Upper lobe of left lung (tissue), 6 donors: ENCODE data around the gene HLA-DRA. TPM values are rescaled to one million over a fixed set of nuclear protein-coding genes. Genes with fewer than 3 reads are reported as not detected.
"Not testable (repeated sequence)": the region's sequence is repeated elsewhere in the genome, so short reads cannot be mapped to it uniquely, and the experiment has no call there.

ENCODE experiments used
- ATAC-seq, 2 donors: fragments of 200-7000 bp; cut with Tn5 transposase; one replicate each; pipeline ENCODE4 v1.9.1; 2022; ENCODE audit warnings: mild to moderate bottlenecking in 2 of 2, moderate library complexity in 2 of 2; ENCODE audit not compliant: low FRiP score in 2 of 2
- DNase-seq, 2 donors: peaks; one replicate each; pipeline ENCODE4 v3.0.0-alpha.2; 2019 to 2020
- H3K27ac ChIP-seq, 4 donors: fragments of 200-600 bp; sonication (generic); one replicate each; pipeline ENCODE4 v1.5.1; 2016 to 2019
- H3K27me3 ChIP-seq, 4 donors: fragments of 200-600 bp; sonication (generic); one replicate each; pipeline ENCODE4 v1.5.1; 2017 to 2019
- H3K36me3 ChIP-seq, 4 donors: fragments of 200-600 bp; sonication (generic); one replicate each; pipeline ENCODE4 v1.5.1; 2016 to 2019
- H3K4me1 ChIP-seq, 4 donors: fragments of 200-600 bp; sonication (generic); one replicate each; pipeline ENCODE4 v1.5.1; 2018 to 2019
- H3K4me3 ChIP-seq, 4 donors: fragments of 200-600 bp; sonication (generic); one replicate each; pipeline ENCODE4 v1.5.1; 2017 to 2019; ENCODE audit warnings: mild to moderate bottlenecking in 2 of 4, moderate library complexity in 1 of 4
- H3K9me3 ChIP-seq, 4 donors: fragments of 200-600 bp; sonication (generic); one replicate each; pipeline ENCODE4 v1.5.1; 2018 to 2019
- EP300 ChIP-seq, 4 donors: sonication (generic); formaldehyde crosslinking; IDR thresholded peaks; one replicate each; pipeline ENCODE4 v1.5.1; 2017; ENCODE audit warnings: antibody characterized with exemption in 4 of 4, control low read depth in 2 of 4
- POLR2A ChIP-seq, 4 donors: fragments of 450-650 bp; IDR thresholded peaks; one replicate each; pipeline ENCODE4 v1.5.1; 2016 to 2017; ENCODE audit warnings: antibody characterized with exemption in 4 of 4, mild to moderate bottlenecking in 2 of 4
- POLR2AphosphoS5 ChIP-seq, 2 donors: sonication (generic); formaldehyde crosslinking; IDR thresholded peaks; one replicate each; pipeline ENCODE4 v1.5.1; 2017; ENCODE audit warnings: antibody characterized with exemption in 2 of 2
- WGBS, 2 donors: methylation state at CpG; one replicate each; pipeline ENCODE4 v1.1.5; 2017 to 2018; 5-methylcytosine and 5-hydroxymethylcytosine counted together
- total RNA-seq, 6 donors: library from RNA; depleted of rRNA in 4 of 6; stranded (reverse); fragments of >200 nt in 4 of 6; gene quantifications; one replicate each; pipeline versions ENCODE4 v1.1.0 to v1.2.1, GENCODE V29; 2016 to 2021
- TF ChIP-seq, protein P1 (sequence below), 6 experiments: fragments of 450-650 bp in 4 of 6; fragments of 200-600 bp in 2 of 6; sonication (generic) in 2 of 6; IDR thresholded peaks; one replicate each; pipeline ENCODE4 v1.5.1; 2016 to 2019; ENCODE audit warnings: antibody characterized with exemption in 6 of 6
- donor health status: DM: no; HTN: no; CAD: no; lungs with moderate emphysema.
- donor health status: DM: no; HTN: yes; CAD: no; lungs with severe emphysema.

Gene HLA-DRA
- total RNA-seq, 6 donors from 2014 or later = 202 to 2,231 (median 1,304) TPM

DNA sequence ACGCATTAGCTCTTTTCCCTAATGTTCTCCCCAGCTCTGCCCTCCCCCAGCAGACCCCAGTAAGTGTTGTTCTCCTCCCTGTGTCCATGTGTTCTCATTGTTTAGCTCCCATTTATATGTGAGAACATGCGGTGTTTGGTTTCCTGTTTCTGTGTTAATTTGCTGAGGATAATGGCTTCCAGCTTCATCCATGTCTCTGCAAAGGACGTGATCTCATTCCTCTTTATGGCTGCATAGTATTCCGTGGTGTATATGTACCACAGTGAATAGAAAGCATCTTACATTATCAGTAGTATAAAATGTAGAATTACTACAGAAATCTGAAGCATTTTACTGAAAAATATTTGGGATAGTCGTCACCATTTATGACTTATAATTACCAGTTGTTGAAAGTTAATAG, 21.8 kb downstream of the HLA-DRA start:
- no peak for ATAC-seq
- Histone ChIP-seq H3K36me3 (no peaks in the 10 kb centered on the region), H3K27ac (no peak overlapping the region), H3K9me3 (no peaks in the 10 kb centered on the region), H3K4me3 (no peak overlapping the region), H3K4me1 (no peaks in the 10 kb centered on the region), H3K27me3 (no peaks in the 10 kb centered on the region)
- no peak for TF ChIP-seq EP300 (IDR thresholded peaks at IDR 0.05)
- TF ChIP-seq, protein P1, sequence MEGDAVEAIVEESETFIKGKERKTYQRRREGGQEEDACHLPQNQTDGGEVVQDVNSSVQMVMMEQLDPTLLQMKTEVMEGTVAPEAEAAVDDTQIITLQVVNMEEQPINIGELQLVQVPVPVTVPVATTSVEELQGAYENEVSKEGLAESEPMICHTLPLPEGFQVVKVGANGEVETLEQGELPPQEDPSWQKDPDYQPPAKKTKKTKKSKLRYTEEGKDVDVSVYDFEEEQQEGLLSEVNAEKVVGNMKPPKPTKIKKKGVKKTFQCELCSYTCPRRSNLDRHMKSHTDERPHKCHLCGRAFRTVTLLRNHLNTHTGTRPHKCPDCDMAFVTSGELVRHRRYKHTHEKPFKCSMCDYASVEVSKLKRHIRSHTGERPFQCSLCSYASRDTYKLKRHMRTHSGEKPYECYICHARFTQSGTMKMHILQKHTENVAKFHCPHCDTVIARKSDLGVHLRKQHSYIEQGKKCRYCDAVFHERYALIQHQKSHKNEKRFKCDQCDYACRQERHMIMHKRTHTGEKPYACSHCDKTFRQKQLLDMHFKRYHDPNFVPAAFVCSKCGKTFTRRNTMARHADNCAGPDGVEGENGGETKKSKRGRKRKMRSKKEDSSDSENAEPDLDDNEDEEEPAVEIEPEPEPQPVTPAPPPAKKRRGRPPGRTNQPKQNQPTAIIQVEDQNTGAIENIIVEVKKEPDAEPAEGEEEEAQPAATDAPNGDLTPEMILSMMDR (IDR thresholded peaks at IDR 0.05) = no peak
- no peak for TF ChIP-seq POLR2AphosphoS5 (IDR thresholded peaks at IDR 0.05)
- no peak for TF ChIP-seq POLR2A (IDR thresholded peaks at IDR 0.05)
- no peak for DNase-seq
- 81 to 88% methylated on average over 5 of the region's 5 CpGs for WGBS, 2 donors

DNA sequence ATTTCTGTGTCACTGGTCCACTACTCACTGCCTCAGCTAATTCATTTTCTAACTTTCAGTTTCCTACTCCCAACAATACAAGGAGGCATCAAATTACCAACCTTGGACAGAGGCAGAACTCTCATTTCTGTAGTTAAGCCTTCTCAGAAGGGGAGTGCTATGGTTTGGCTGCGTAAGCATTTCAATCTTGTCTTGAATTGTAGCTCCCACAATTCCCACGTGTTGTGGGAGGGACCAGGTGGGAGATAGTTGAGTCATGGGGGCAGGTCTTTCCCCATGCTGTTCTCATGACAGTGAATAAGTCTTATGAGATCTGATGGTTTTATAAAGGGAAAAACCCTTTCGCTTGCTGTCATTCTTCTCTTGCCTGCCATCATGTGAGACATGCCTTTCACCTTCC, 22.9 kb downstream of the HLA-DRA start:
- WGBS, 2 donors = 41 to 55% methylated on average over 3 of the region's 3 CpGs
- no peaks in the 10 kb centered on the region for H3K4me1 ChIP-seq
- TF ChIP-seq POLR2A (IDR thresholded peaks at IDR 0.05) (no peak), POLR2AphosphoS5 (IDR thresholded peaks at IDR 0.05) (no peak), EP300 (IDR thresholded peaks at IDR 0.05) (no peak)
- TF ChIP-seq, protein P1 (IDR thresholded peaks at IDR 0.05) = no peak
- no peaks in the 10 kb centered on the region for H3K36me3 ChIP-seq
- H3K4me3 ChIP-seq = no peak overlapping the region
- no peaks in the 10 kb centered on the region for H3K27me3 ChIP-seq
- H3K27ac ChIP-seq = no peak overlapping the region
- no peak for ATAC-seq
- DNase-seq = no peak
- no peaks in the 10 kb centered on the region for H3K9me3 ChIP-seq

DNA sequence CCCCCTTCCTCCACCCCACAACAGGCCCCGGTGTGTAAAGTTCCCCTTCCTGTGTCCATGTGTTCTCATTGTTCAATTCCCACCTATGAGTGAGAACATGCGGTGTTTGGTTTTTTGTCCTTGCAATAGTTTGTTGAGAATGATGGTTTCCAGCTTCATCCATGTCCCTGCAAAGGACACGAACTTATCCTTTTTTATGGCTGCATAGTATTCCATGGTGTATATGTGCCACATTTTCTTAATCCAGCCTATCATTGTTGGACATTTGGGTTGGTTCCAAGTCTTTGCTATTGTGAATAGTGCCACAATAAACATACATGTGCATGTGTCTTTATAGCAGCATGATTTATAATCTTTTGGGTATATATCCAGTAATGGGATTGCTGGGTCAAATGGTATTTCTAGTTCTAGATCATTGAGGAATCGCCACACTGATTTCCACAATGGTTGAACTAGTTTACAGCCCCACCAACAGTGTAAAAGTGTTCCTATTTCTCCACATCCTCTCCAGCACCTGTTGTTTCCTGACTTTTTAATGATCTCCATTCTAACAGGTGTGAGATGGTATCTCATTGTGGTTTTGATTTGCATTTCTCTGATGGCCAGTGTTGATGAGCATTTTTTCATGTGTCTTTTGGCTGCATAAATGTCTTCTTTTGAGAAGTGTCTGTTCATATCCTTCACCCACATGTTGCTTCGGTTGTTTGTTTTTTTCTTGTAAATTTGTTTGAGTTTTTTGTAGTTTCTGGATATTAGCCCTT, 28.2 kb downstream of the HLA-DRA start:
- not testable (repeated sequence) for DNase-seq, ATAC-seq, H3K27ac ChIP-seq, H3K4me3 ChIP-seq, H3K27me3 ChIP-seq, H3K4me1 ChIP-seq, H3K36me3 ChIP-seq, H3K9me3 ChIP-seq
- WGBS, 2 donors = 68 to 80% methylated on average over 1 to 4 of the region's 5 CpGs

DNA sequence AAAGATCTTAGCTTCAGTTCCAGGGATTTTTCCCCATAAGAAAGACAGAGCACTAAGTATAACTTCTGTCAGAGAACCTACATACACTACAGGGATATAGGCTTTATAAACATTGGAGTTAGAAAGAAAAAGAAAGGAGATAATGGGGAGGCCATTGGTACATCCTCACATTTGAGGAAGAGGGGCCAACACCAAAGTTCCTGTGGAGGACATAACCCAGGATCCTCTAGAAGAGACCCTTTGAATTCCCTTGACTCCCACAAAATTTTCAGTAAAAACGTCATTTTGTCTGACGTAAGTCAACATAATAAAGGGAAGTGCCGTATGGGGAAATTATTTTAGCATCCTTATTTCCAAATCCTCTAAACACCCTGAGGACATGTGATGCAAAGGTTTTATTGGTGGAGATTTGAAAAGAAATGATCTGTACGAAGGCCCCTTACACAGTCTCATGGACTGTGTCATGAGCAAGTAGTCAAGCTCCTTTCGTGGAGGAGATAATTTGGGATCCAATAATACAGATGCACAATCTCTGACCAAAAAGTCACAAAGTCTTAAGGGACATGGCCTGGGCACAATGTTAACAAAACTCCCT, 33.2 kb downstream of the HLA-DRA start:
- no peaks in the 10 kb centered on the region for H3K36me3 ChIP-seq
- TF ChIP-seq POLR2A (IDR thresholded peaks at IDR 0.05) (no peak), POLR2AphosphoS5 (IDR thresholded peaks at IDR 0.05) (no peak), EP300 (IDR thresholded peaks at IDR 0.05) (no peak)
- TF ChIP-seq, protein P1 (IDR thresholded peaks at IDR 0.05) = no peak
- H3K4me1 ChIP-seq = peaks cover 0 to 4% (median 0%) of the 10 kb centered on the region in 4 donors
- H3K4me3 ChIP-seq = no peak overlapping the region
- ATAC-seq (peak; percentile 34 to 78), DNase-seq (no peak)
- 53 to 64% methylated on average over 5 of the region's 5 CpGs for WGBS, 2 donors
- H3K9me3 ChIP-seq = no peaks in the 10 kb centered on the region
- peak overlapping the region in 3 of 4 donors; percentile 65 to 83 (median 69) for H3K27ac ChIP-seq
- no peaks in the 10 kb centered on the region for H3K27me3 ChIP-seq

DNA sequence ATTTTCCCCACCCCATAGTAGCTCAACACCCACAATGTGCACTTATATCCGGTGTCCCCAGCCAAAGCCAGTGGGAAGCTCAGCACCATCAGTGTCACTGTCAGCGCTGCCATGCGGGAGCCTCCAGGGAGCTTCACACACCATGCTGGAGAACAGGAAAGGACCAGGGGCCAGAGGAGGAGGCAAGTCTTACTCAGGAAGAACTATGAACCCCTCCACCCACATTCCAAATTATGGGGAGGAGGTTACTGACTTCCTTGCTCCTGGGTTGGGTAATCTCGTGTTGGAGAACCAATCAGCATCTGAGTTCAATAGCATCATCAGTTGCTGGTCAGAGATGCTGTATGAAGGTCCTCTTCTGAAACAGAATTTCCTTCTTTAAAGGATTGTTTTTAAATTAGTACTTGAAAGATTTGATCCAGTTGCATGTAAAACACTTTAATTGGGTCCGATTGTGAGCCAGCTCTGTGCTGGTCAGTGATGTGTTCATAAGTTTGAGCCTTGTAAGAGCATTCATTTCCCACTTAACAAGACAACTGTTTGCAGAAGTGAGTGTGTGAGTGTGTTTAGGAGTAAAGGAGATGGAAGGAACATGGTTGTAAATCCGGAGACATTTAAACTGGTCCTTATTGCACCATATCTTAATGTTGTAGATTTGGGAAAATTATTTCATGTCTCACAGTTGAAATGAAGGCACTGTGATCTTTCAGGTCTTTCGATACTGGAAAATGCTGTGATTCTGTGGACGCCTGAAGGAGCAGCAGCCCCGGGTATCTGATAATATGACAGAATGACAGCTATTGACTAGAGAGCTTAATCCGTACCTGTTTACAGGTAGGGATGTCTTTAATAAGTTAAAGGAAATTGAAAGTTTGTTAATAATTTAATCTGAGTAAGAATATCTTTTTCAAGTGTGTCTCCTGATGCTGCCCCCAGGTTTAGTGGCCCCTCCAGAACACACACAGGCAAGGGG, 34.0 kb downstream of the HLA-DRA start:
- H3K27me3 ChIP-seq, H3K36me3 ChIP-seq, H3K4me1 ChIP-seq, H3K4me3 ChIP-seq, DNase-seq, H3K9me3 ChIP-seq: not testable (repeated sequence)
- peak in 1 of 4 donors; percentile 55 for TF ChIP-seq POLR2A (IDR thresholded peaks at IDR 0.05)
- 37 to 54% methylated on average over 8 to 9 of the region's 10 CpGs for WGBS, 2 donors
- peak overlapping the region; percentile 35 to 83 (median 67) for H3K27ac ChIP-seq
- peak; percentile 95 to 96 for ATAC-seq
